Measurements from ENCODE around the gene HTR4.

HTR4 gene

DNA sequence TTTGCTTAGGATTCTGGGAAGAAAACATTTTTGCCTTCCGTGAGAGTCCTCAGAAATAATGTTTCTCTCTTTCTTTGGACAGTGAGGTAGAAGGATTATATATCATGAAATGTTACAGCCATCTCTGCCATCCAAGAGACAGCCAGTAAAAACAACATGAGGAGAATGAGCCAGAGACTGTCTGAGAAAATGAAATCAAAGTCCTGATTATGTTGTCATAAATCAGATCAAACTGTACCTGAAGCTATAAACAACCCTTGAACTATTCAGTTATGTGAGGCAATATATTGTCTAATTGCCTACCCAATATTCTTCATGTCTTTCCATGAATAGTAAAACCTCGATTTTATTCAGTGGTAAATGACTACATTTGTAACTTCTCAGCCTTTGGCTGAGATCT, 9.2 kb upstream of the HTR4 start:
- DNase-seq (ENCODE audit: low read depth) = no peak

DNA sequence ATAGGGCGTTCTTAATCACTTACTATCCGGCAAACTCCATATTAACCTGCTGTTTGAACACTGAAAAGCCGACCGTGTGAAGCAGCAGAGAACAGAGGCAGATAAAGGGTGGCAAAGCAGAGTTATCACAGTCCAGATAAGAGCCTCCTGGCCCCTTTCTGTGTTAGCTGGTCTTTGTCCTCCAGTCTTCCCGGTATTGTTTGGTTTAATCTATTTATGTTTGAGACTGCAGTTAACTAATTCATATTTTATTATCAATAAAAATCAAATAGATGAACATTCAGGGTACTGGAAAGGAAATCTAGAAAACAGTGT, 6.0 kb upstream of the HTR4 start:
- no peak for DNase-seq (ENCODE audit: low read depth)

GRCh38 chr5:148659641-148660345, 5.5 kb upstream of the HTR4 start:
- DNase-seq (ENCODE audit: low read depth) = no peak

- DNase-seq (ENCODE audit: low read depth) = no peak
These were observed 964 bp downstream of the HTR4 start for GRCh38 chr5:148653291-148653835.

- DNase-seq (ENCODE audit: low read depth) = no peak
These were observed 2.8 kb downstream of the HTR4 start for GRCh38 chr5:148651528-148651927.

DNA sequence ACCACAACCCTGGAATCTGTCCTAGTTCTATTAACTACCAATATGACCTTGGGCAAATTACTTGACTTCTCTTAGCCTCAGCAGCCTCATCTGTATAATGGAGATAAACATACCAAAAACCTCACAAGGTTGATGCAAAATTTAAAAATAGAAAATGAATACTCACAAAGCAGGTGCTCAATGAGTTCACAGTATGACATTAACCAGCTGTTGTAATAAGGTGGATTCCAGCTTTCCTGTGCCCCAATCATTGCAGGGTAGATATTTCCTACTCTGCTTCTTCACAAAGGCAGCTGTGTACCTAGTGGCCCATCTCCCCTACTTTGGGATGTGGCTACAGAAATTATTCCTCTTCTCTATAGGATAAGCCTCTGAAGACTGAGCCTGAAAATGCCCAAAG, 8.8 kb downstream of the HTR4 start:
- no peak for DNase-seq (ENCODE audit: low read depth)

- no peak for DNase-seq (ENCODE audit: low read depth)
These were observed 12.6 kb downstream of the HTR4 start for GRCh38 chr5:148641735-148642134.

GRCh38 chr5:148640471-148640870, 13.9 kb downstream of the HTR4 start:
- no peak for DNase-seq (ENCODE audit: low read depth)

- no peak for DNase-seq (ENCODE audit: low read depth)
These were observed 15.2 kb downstream of the HTR4 start for GRCh38 chr5:148639081-148639480.

DNA sequence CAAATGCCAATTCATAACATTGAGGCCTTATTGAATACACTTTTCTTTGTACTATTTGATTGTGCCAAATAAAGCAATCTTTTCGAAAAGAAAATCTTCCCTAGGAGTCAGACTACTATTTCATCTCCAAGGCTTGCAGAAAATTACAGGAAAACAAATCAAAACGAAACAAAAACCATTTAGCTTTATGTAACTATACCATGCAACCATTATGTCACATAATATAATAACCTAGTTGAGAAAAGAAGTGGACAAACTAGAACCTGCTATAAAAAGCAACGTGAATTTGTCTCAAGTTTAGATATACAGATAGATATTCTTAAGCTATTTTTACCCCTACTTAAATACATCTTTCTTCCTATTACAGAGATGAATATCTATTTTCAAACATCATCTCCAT, 18.0 kb downstream of the HTR4 start:
- no peak for DNase-seq (ENCODE audit: low read depth)

DNA sequence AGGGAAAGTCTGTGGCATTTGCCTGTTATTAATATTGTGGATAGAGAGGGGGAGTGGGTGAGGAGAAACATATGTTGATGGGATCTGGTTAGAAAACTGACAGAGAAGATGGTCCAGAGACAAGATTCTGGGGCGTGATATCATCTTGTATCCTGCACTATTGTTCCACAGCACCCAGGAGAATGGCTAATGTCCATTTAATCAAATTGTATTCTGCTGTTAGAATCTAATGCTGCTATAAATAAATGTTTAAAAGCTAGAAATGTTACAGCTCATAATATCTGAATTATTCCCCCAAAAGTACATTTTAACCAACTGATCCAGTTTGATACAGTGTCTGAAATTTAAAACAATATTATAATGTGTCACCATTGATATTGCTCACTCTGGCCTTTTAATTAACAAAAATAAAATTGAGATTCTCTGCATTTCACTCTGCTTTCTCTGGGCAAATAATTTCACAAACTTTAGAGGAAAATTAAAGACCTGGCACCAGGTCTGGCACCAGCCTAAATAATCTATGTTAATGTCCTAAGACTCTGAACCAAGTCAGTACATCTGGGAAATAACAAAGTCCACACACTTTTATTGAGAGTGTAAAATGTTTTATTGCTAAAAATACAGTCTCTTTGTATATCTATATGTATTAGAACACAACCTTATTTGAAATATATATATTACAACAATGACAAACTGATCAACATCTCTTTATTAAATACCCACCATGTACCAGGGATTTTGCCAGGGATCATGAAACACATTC, 18.8 kb downstream of the HTR4 start:
- DNase-seq (ENCODE audit: low read depth) = no peak

GRCh38 chr5:148633067-148633377, 21.3 kb downstream of the HTR4 start:
- no peak for DNase-seq (ENCODE audit: low read depth)

DNA sequence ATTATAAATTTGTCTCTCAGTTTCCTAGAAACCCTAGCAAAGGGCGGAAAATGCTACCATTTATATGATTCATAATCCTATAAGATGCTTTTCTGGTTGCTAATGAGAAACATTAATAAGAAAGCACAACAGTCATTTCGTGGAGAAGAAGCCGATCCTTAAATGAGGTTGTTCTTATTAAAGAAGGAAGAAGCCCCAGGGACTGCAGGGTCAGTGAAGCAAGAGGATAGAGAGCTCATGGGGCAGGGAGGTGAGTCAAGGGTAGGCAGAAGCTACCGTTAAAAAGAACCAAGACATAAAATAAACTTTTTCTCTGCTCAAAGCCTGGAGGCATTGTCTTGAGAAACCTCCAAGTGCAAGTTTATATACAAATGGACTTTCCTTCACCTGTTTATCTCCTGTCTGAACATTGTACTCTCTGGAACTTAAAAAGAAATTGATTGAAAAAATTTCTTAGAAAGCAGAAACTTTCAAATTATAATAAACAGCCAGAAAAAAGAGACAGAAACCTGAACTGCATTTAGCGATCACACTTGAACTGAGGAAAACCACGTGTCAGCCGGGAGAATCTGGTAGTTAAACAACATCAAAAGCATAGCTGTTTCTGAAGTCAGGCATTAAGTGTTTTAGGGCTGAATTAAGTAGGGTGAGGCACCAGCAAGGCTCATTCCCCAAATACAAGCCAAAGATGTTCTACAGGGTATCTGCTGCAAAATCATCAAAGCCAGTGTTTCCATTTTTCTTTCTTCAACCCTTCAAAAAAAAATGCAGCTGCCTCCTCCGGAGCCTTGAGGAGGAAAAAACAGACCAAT, 21.9 kb downstream of the HTR4 start:
- no peak for DNase-seq (ENCODE audit: low read depth)

DNA sequence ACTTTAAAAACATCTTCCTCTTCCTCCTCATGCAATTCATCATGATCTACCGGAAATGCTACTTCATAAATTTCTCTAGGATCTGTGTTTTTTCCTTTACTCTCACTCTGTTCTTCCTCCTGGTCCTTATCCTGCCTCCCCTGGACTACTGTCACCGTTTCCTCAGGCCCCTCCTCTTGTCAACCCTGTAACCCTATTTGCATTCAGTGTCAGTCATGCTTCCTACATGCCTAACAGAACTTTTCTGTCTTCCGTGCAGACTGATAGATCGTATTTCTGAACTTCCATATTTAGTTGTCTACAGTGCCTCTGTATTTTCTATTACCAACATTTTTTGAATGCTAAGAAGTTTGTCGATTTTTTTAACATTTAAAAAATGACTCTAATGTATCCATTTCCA, 27.3 kb downstream of the HTR4 start:
- DNase-seq (ENCODE audit: low read depth) = no peak

GRCh38 chr5:148626081-148626613, 28.2 kb downstream of the HTR4 start:
- DNase-seq (ENCODE audit: low read depth) = no peak

DNA sequence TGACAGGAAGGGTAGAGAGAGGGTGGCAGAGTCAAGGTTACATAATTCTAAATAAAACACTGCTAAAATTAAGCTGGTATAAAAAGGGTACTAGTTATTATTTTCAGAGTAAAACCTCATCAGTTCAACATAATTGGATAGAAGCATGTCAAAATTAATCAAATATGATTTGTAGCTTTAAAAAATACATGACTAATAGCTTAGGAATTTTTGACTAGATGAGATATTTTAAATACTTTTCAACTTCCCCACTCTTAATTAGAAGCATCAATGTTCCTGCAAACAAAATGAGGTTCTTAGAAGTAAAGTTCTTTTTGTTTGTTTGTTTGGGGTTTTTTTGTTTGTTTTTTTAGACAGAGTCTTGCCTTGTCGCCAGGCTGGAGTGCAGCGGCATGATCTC, 29.1 kb downstream of the HTR4 start:
- DNase-seq (ENCODE audit: low read depth) = no peak

GRCh38 chr5:148623741-148624140, 30.6 kb downstream of the HTR4 start:
- no peak for DNase-seq (ENCODE audit: low read depth)

- DNase-seq (ENCODE audit: low read depth) = no peak
These were observed 31.2 kb downstream of the HTR4 start for GRCh38 chr5:148623101-148623500.

DNA sequence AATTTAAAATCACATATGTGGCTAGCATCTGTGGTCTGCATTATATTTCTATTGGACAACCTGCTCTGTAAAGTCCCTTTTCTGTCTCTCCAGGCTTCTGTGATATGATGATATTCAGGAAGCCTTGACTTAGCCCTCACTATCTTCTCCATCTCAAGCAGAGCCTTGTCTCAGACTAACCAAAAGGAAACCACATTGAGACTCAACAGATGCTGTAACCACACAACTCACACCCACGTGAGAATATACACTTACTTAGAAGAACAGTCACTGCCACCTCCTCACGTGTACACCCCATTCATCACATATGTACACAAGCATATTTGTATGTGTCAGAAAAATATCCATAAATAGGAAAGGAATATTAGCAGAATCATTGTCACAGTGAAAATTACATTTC, 33.6 kb downstream of the HTR4 start:
- no peak for DNase-seq (ENCODE audit: low read depth)

GRCh38 chr5:148620091-148620490, 34.2 kb downstream of the HTR4 start:
- no peak for DNase-seq (ENCODE audit: low read depth)

DNA sequence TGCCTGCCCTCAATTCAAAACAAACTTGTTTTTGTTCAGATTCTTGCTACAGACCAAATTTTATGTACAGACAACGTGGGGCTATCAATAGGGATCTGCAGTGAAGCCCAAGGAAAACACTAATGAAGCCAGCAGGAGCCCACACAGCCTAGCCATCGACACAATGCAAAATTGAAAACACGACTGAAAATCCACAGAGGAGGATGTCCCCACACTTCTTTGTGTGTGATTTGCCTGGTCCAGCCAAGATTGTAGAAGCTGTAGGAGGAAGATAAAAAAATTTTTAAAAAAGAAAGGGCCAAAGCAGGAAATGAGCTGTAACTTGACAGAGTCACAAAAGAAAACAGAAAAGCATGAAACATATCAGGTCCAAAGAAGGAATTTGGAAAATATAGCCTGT, 34.8 kb downstream of the HTR4 start:
- DNase-seq (ENCODE audit: low read depth) = no peak

GRCh38 chr5:148615644-148616275, 38.6 kb downstream of the HTR4 start:
- DNase-seq (ENCODE audit: low read depth) = peak; percentile 45
